HUDEP-2 (cell line): ENCODE results near the gene ANKRD16.
"Not testable (repeated sequence)": the region's sequence is repeated elsewhere in the genome, so short reads cannot be mapped to it uniquely, and the experiment has no call there.

Source experiments
- DNase-seq, 76 experiments: peaks; one replicate each; lab custom pipeline; 2025; ENCODE audit not compliant: unreplicated experiment in 76 of 76; lab: John Stamatoyannopoulos, UW

Gene ANKRD16

GRCh38 chr10:5882961-5883360 lies 6.7 kb downstream of the ANKRD16 start:
- no peak for DNase-seq

- DNase-seq = not testable (repeated sequence)
Measured at GRCh38 chr10:5877041-5877440, 12.7 kb downstream of the ANKRD16 start.

- no peak for DNase-seq
Measured at GRCh38 chr10:5876181-5876768, 13.4 kb downstream of the ANKRD16 start.

GRCh38 chr10:5873515-5873995 lies 16.1 kb downstream of the ANKRD16 start:
- DNase-seq = peak in 58 of 76 experiments; percentile 5 to 73 (median 48)

- no peak for DNase-seq
Measured at GRCh38 chr10:5871596-5871995, 18.1 kb downstream of the ANKRD16 start.

- DNase-seq = no peak
Measured at GRCh38 chr10:5869156-5869555, 20.5 kb downstream of the ANKRD16 start.

GRCh38 chr10:5868383-5868782 lies 21.3 kb downstream of the ANKRD16 start:
- DNase-seq = not testable (repeated sequence)

GRCh38 chr10:5867091-5867615 lies 22.5 kb downstream of the ANKRD16 start:
- DNase-seq = peak in 18 of 76 experiments; percentile 2 to 65 (median 33)

- DNase-seq = peak in 13 of 76 experiments; percentile 2 to 47 (median 24)
Measured at GRCh38 chr10:5866451-5867081, 23.1 kb downstream of the ANKRD16 start.

GRCh38 chr10:5862981-5863685 lies 26.6 kb downstream of the ANKRD16 start:
- DNase-seq = not testable (repeated sequence)

GRCh38 chr10:5862360-5862961 lies 27.2 kb downstream of the ANKRD16 start:
- DNase-seq = no peak

GRCh38 chr10:5860066-5860465 lies 29.6 kb downstream of the ANKRD16 start:
- DNase-seq = no peak

GRCh38 chr10:5858811-5859210 lies 30.9 kb downstream of the ANKRD16 start:
- DNase-seq = no peak

- DNase-seq = no peak
Measured at GRCh38 chr10:5856701-5857004, 33.0 kb downstream of the ANKRD16 start.

- no peak for DNase-seq
Measured at GRCh38 chr10:5855979-5856700, 33.6 kb downstream of the ANKRD16 start.

- DNase-seq = no peak
Measured at GRCh38 chr10:5854131-5854475, 35.6 kb downstream of the ANKRD16 start.

- not testable (repeated sequence) for DNase-seq
Measured at GRCh38 chr10:5846667-5847066, 43.0 kb downstream of the ANKRD16 start.

- no peak for DNase-seq
Measured at GRCh38 chr10:5844345-5845055, 45.2 kb downstream of the ANKRD16 start.

GRCh38 chr10:5843686-5844344 lies 45.9 kb downstream of the ANKRD16 start:
- DNase-seq = no peak

- no peak for DNase-seq
Measured at GRCh38 chr10:5841965-5842364, 47.7 kb downstream of the ANKRD16 start.
